Stimulated activated CD8-positive, alpha-beta memory T cell treated with anti-CD3 and anti-CD28 coated beads, Interleukin-7, amount 100 ng/mL, for 24 hours (primary cell): ENCODE results near the gene DPF3.

ENCODE experiments used
- DNase-seq: peaks from one replicate; pipeline ENCODE4 v3.0.0-alpha.2; 2020; ENCODE audit warnings: low read depth

Gene DPF3

DNA sequence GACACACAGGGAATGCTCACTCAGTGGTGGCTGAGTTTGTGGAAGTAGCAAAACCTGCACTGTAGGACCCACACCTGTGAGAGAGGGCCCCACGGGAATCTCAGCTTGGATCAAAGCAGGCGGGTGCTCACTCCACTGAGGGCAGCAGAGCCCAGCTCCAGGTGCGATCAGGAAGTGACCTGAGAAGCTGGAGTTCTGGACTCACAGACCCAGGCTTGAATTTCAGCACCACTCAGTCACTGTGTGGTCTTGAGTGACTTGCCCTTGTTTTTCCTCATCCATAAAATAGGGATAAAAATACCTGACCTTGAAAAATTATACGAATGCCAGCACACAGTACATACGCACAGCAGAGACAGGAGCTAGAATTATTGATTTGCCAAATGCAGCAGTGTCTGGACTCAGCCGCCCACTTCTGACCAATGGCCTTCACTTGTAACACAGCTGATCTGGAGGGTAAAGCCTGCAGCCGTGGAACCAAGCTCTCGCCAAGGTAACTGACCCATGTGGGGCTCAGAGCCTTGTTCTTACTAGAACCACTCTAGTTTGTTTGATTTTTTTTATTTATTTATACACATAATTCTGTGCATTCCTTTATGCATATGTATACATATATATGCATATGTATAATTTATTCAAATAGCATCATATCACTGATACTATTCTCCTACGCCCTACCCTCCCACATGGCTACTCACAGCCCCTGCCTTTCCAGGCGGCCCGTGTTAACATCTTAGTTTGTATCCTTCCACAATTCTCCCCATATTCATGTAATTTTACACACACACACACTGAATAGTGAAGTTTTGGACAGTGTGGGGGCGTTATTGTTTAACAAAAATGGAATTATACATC is 53.9 kb downstream of the DPF3 start:
- no peak for DNase-seq

DNA sequence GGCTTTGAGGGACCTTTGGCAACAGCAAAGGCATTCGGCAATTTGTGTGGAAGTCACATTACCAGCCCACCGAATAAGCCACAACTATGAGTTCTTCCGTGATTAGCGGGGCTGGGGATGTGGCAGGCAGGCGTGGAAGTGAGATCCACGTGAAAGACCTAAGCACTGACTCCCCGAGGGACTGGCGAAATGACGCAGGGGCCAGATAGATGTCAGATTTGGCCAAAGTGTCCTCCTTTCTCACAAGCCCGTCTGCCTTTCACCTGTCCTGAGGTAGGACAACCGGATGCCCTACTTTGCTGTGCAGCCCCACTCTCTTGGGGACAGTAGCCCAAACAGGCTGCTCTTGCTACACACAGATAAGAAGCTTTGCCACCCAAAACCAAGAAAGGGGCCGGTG is 54.5 kb downstream of the DPF3 start:
- DNase-seq = no peak

DNA sequence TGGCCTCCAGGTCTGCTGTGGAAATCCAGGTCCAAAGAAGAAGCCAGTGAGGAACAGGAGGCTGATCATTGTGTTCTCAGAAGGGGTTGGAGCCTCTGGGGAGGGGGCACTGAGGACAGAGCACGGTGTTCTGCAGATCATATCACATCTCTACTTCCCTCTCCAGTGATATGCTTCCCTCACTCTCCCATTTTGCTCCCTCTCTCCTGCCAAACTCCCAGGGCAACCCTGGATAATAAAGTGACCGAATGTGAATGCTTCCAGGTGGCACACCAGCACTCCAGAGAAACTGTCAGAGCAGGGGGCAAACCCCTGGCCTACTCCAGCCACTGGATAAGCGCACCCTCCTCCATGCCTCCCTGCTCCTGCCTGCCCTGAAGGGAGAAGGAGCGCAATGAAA is 57.8 kb downstream of the DPF3 start:
- no peak for DNase-seq

DNA sequence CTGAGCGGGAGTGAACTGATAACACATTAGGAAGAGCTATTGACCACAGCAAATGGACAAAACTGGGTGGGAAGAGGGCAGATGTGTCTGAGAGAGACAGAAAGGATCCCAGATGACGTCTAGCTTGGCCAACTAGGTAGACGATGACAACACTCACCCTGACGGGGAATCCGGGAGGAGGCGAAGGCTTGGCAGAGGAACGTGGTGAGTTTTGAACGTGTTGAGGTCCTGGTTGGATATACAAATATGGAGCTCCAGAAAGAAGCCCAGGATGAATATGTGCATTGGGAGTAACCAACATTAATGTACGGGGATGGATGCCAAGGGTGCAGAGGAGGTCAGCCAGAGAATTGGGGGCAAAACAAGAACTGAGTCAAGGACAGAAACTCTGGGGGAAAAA is 60.7 kb downstream of the DPF3 start:
- DNase-seq = no peak

DNA sequence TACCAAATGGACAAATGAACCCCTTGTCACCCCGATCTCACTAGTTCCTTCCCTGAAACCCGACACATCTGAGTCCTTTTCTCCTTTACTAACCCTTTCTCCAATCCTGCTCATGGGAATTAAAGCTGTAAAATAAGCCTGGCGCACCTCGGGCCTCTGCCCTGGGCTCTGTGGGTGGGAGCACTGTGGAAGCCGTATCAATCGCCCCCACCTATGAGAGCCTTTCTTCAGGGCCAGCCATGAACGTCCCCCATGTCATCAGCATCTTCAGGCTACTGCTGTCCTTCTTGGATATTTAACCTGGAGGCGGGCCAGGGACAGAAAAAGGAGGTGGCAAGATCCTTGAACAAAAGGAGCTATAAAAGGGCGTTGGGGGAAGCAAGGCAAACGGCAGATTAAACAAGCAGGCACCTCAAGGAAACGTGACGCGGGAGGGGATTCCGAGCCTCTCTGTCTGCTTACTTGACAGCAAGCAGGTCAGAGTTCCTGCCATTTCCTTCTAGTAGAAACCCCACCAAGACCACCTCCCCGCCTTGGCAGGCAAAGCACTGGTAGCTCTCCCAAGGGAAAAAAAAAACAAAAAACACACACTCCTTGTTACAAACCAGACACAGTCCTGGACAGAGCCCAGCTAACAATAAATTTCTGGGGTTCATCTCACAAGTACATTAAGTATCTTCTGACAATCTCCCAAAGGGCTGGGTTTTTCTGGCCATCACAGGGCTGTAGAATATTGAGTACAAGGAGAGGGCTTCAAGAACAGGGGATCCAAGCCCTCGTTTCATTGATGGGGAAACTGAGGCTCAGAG is 62.9 kb downstream of the DPF3 start:
- DNase-seq = no peak

DNA sequence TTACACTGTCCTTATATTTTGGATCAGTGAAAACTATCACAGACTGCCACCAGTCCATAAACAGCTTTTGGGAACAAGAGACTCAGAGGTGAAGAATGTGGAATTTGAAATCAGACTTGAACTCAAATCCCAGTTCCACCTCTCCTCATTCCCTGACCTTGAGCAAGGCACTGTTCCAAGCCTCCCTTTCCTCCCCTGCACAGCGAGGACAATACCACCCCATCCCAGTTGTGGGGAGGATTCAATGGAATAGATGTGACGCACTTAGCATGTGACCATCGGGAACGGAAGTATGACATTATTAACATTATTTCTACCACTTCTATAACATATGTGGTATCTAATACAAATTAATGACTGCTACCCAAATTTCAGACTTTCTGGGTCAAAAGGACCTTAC is 63.5 kb downstream of the DPF3 start:
- DNase-seq = no peak

DNA sequence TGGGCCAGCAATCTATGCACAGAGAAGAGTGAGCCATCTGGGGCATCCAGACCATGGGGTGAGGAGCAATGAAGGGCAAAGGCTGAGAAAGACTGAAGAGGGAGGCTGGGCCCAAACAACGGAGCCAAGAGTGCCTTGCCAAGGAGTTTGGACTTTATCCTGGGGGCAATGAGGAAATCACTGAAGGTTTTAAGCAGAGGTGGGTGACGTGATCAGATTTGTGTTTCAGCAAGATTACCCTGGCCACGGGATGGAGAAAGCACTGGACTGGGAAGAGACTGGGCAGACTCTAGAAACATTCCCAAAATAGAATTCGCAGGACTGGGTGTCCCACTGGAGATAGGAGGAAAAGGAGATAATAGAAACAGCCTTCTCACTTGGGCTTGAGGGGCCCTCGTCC is 65.3 kb downstream of the DPF3 start:
- no peak for DNase-seq

DNA sequence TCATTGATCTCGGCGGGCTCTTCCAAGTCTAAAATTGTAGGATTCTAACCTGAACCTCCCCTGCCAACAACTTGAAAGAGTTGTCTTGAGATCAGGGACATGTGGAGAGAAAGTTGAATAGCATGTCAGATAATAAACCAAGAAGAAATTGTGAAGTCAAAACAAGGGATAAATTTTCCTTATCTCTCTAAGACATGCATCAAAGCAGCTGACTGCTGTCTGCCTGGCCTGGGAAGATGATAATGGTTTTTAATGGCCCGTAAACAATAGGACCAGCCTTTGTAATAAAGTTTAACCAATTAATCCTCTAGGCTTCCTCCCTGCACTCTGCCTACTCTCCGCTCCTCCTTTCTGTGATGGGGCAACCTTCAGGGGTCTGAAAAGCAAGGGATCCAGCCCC is 67.9 kb downstream of the DPF3 start:
- no peak for DNase-seq

DNA sequence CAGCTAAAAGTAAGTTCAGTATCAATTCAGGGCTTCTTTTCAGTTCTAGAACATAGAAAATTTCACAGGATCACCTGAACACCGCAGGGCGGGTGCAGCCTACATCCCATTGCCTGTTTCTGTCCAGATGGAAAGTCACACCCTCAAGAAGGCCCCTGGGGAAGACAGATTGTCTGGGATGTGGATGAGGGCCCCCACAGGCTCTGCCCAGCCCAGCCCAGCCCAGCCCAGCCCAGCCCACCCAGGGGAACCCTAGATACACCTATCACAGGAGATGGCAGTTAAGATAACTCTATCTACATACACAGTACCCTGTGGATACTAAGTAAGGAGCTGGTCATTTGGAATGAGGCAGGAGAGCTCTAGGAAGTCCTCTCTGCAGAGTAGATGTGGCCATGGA is 68.4 kb downstream of the DPF3 start:
- no peak for DNase-seq

DNA sequence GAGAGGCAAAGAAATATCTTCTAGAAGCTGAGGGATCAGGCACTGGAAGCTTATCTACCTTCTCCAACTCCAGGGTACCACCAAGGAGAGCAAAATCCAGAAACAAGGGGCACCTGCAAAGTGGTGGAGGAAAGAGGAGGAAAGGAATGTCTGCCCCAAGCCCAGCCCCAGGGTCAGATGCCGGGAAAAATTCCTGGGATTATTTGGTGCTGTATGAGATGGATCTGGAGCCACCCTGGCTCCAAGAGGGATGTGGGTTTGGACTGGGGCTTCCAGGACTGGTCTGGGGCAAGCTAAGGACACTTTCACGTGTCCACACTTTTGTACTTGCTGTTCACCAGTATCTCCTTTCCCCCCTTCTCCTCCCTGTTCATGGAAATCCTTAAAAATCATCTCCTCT is 69.8 kb downstream of the DPF3 start:
- DNase-seq = no peak

DNA sequence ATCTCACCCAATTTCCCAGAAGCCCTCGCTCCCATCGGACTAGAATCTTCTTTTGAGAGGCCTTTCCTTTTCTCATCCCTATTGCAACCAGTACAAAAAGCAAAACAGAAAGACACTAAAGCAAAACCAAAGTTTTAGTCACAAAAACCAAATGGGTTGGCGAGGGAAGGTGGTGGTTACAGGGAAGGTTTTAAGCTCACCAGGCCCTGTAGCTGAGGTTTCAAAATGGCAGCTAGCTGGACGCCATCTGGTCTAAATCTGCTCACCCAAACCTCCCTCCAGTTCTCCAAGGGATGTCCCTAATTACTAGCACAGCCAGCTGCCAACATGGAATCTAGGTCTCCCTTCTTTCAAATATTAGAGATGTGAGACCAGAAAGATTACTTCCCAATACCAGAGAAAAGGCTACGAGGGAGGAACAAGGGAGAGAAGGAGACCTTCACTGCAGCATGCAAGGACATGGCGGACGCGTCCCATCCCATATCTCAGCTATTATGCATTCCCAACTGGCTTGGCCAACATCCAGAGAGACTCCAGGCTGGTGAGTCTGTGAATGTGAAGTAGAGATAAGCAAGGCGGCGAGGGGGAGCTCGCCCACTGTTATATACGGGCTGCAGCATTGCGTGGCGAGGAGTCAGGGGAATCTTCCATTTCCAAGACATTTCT is 70.8 kb downstream of the DPF3 start:
- DNase-seq = no peak

DNA sequence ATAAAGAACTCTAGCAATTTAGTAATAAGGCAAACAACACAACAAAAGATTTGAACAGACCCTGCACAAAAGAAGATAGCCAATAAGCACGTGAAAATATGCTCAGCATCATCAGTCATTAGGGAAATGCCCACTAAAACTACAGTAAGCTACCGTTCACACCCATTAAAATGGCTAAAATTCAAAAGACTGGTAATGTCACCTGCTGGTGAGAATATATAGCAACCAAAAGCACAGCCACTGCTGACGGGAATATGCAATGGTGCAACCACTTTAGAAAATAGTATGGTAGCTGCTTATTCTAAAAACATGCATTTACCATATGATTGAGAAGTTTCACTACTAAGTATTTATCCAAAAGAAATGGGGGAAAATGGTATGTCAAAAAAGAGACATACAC is 74.9 kb downstream of the DPF3 start:
- no peak for DNase-seq

DNA sequence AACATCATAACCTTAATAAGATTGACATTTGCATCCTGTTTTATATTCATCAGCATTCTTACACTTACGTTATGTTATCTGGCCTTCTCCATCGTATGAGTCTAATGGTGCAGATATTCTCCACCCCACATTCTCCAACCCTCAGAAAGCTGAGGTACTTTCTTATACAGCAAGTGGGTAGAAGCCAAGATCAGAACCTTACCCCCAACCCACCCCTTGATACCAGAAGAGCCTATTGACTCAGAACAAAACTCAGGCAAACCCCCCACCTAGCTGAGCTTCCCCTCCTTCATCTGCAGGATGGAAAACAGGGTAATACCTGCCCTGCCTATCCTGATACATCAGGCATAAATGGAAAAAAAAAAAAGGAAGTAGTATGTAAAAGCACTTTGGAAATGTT is 77.6 kb downstream of the DPF3 start:
- no peak for DNase-seq

DNA sequence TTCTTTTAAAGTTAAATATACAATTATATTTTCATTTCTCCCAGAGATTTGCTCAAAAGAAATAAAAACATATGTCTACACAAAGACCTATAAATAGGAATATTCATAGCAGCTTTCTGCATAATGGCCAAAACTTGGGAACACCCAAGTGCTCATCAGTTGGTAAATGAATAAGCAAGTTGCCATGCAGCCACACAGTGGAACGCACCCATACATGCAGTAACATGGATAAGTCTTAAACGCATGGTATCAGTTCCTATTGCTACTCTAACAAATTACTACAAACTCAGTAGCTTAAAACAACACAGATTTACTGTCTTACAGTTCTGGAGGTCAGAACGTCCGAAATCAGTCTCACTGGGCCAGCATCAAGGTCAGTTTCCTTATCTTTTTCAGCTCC is 78.5 kb downstream of the DPF3 start:
- DNase-seq = no peak

DNA sequence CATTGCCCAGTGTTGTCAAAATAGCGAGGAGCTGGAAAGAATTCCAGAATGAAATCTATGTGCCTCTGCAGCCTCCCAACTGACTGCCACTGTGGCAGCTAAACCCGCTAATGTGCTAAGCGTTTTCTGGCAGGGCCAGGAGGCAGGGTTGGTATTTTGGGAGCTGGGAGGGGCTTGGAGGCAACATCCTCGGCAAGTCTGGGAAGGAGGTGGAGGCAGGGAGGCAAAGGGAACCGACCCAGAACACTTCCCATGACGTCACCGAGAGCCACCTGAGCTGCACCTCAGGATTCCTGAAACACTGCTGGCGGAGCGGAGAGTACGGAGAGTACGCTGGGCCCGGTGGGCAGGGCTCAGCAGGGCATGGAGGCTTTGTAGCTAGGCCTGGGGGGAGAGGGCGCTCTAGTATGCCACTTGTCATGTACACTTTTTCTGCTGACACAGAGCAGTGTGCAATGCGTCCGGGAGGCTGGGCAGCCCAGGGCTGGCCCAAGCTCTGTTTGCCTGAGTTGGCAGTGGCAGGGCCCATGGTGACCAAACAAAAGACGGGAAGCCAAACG is 81.5 kb downstream of the DPF3 start:
- DNase-seq = no peak

DNA sequence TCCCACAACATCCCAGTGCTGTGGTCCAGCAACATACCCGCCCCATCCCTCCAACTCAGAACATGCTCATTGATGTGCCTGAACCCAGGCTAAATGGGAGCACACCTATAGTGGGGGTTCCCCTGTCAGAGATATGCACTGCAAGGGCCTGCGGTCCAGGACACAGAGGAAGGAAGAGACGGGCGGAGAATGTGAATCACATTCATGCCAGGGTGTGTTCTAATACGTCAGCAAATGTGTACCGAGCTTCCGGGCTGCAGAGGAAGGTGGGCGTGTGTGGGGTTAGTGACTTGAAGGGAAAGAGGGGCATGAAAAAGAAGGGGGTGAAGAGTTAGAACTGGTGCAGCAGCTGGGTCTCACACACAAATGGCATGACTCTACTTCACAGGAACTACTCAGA is 83.7 kb downstream of the DPF3 start:
- DNase-seq = peak; percentile 31

DNA sequence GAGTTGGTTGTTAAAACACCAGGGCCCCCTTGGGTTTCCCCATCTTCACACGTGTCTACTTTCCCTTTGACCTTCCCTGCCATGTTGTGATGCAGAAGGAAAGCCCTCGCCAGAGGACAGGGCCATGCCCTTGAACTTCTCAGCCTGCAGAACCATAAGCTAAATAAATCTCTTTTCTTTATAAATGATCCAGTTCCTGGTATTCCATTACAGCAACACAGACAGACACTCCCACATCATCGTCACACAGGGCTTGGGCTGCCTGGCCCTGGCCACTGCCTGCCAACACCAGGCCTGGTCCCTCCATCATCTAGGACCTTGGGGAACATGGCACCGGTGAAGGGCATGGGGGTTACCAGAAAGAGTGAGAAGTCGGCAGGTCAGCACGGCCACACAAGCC is 84.8 kb downstream of the DPF3 start:
- DNase-seq = no peak

DNA sequence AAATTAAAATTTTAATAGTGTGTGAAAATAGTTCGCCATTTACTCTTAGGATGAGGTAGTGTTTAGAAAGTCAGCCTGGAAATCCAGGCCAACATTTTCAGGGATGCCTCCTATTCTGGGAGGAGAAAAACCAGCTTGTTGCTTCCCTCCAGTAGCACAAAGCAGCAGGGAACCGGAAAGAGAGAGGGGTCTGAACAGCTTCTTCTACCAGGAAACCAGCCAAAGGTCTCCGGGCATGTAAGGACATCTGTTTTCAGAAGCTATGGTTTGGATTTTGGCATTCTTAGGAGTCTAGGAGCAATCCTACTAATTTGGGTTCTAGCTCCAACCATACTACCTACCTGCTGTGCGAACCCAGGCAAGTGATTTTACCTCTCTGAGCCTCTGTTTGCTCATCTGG is 85.3 kb downstream of the DPF3 start:
- DNase-seq = no peak

DNA sequence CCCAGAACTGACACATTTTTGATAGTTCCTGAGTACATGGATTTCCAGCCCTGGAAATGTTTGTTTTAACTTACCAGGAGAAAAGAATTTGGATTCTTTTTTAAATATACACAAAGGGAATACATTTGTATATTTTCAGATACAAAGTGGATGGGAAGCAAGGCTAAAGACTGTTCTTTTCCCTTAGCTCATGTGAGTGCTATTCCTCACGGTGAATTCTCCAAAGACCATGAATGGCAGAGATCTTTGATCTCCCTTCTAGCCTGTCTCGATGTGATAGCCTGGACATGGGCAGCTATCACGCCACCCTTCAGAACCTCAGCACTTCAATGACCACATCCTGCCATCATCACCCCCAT is 91.3 kb downstream of the DPF3 start:
- DNase-seq = no peak

DNA sequence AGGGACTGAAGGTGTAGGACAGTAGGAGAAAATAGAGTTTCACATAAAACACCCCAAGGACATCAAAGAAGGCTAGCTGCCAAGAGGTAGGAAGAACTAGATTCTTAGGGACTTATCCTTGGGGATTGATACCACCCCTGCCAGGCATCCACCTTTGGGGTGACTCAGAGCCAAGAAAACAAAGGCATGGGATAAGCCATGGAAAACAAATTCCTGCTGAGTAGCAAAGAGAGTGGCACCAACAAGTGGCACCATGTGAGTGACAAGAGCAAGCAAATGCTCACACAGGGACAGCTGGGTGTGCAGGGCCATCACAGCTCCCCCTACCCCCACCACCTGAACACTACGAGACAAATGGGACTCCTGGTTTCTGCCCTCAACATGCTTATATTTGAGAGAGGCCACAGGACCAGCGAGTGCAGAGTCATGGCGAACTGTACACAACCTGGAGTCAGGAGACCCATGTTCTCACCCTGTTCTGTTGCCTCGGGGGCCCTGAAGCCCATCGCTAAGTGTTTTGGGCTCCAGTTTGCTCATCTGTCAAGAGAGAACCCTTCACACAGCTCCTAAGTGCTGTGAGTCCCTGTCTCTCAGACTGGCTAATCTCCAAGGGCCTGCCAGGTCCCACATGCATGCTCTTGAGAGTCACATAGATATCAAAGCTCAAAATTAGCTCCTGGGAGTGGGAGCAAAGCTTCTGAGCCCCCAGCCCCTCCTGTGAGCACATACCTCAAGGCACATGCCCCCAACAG is 91.9 kb downstream of the DPF3 start:
- no peak for DNase-seq

DNA sequence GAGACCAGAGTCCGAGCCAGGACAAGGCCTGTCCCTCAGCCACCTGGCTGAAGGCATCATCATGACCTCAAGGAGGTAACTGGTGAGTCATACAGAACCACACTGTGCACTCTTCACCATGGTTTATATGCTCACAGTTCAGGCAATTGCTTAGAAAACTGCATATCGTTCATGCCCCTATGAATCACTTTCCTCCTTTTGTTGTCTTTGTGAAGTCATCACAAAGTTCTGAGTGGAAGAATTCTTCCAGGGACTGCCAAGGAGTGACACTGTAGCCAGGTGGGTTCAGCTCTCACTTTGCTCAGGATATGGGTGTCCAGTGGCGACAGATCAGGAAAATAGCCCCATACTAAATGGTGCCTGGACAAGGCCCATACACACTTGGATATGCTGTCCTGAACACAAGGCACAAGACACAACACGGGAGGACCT is 92.5 kb downstream of the DPF3 start:
- no peak for DNase-seq

DNA sequence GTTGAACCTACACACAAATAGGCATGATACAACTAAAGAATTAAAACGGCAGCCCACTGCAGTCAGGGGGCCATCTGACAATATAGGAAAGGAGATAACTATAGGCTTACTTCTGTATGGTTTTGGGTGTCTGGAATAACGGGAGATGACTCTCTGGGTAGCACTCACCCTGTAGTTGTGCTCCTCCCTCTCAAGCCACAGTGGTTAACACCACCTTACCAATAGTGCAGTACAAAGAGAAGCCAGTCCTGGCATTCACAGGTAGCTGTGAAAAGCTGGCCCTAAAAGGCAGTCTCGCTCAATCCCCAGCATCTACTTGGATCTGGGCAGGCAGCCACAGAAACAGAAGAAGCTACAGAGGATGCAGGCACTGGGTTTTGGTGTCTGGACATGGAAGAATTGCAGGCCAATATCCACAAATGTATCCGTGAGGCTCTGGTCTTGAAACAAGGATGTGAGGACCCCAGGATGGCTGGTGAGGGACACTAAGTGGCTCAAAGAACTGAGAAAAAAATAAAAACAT is 93.0 kb downstream of the DPF3 start:
- no peak for DNase-seq
